ENCODE measurements around the gene ZNRF3.

DNA sequence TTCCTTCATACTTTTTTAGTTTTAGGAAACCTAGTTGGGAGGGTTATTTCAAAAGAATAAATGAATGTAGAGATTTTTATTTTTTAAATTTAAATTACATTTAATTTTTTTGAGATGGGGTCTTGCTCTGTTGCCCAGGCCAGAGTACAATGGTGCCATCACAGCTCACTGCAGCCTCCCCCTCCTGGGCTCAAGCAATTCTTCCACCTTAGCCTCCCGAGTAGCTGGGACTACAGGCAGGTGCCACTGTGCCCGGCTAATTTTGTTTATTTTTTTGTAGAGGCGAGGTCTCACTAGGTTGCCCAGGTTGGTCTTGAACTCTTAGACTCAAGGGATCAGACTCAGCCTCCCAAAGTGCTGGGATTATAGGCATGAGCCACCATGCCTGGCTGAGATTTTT, 32.6 kb downstream of the ZNRF3 start:
- no peak for TF ChIP-seq POLR2A (IDR thresholded peaks at IDR 0.05)
- TF ChIP-seq, protein P1, sequence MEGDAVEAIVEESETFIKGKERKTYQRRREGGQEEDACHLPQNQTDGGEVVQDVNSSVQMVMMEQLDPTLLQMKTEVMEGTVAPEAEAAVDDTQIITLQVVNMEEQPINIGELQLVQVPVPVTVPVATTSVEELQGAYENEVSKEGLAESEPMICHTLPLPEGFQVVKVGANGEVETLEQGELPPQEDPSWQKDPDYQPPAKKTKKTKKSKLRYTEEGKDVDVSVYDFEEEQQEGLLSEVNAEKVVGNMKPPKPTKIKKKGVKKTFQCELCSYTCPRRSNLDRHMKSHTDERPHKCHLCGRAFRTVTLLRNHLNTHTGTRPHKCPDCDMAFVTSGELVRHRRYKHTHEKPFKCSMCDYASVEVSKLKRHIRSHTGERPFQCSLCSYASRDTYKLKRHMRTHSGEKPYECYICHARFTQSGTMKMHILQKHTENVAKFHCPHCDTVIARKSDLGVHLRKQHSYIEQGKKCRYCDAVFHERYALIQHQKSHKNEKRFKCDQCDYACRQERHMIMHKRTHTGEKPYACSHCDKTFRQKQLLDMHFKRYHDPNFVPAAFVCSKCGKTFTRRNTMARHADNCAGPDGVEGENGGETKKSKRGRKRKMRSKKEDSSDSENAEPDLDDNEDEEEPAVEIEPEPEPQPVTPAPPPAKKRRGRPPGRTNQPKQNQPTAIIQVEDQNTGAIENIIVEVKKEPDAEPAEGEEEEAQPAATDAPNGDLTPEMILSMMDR (IDR thresholded peaks at IDR 0.05), result no peak
